Spleen (tissue), 3 donors: ENCODE measurements around the gene FZD8.

Source experiments
- POLR2A ChIP-seq, 3 donors: fragments of 450-650 bp; IDR thresholded peaks; one replicate each; pipeline ENCODE4 v1.5.1; 2017; ENCODE audit warnings: antibody characterized with exemption in 3 of 3, mild to moderate bottlenecking in 1 of 3
- POLR2AphosphoS5 ChIP-seq, 3 donors: sonication (generic); formaldehyde crosslinking; IDR thresholded peaks; one replicate each; pipeline ENCODE4 v1.5.1; 2017; ENCODE audit warnings: antibody characterized with exemption in 3 of 3

DNA sequence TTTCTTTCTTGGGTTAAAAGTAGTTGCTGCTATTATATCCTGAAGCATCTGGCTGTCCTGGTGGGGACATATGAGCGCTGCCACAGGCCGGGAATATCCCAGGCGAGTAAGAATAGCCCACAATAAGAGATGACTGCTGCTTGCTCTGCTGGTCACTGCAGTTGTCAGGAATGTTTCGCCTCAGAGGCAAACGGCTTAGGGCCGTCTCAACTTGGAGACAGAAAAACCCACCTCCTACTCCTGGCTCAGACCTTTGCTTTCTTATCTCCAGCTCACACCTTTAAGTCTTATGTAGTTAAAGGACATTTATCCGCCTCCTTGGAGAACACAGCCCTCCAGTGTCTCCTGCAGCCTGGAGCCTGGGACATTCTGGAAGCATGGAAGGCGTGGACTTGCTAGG is 36.9 kb downstream of the FZD8 start, which contains the start of gene GJD4:
- TF ChIP-seq POLR2A (IDR thresholded peaks at IDR 0.05) (no peak), POLR2AphosphoS5 (IDR thresholded peaks at IDR 0.05) (no peak)
